GM12878 (cell line): ENCODE measurements around the gene SEC14L1. TPM values are rescaled to one million over a fixed set of nuclear protein-coding genes. Genes with fewer than 3 reads are reported as not detected.

ENCODE experiments used
- ATAC-seq: fragments of 200-7000 bp; cut with Tn5 transposase; 3 replicates; pipeline ENCODE4 v1.9.1; 2020; ENCODE audit warnings: mild to moderate bottlenecking, moderate library complexity
- BruUV-seq: library from RNA; stranded (reverse); fragments of 400-500 nt; replicated peaks from 2 replicates; lab custom pipeline; 2021; lab: Mats Ljungman, UMichigan
- CTCF ChIA-PET: fragments of 300-600 bp; sonication (Branson Sonifier 250); formaldehyde crosslinking; extraction: SDS; loops from one replicate; lab custom pipeline; 2021; ENCODE audit warnings: inconsistent platforms; lab: Yijun Ruan, JAX
- POLR2A ChIA-PET: fragments of 350-600 bp; formaldehyde crosslinking; extraction: SDS; loops from one replicate; lab custom pipeline; 2021; ENCODE audit warnings: inconsistent platforms; lab: Charles Lee
- RAD21 ChIA-PET: fragments of 300-600 bp; sonication (Branson Sonifier 250); formaldehyde crosslinking; loops from one replicate; lab custom pipeline; 2023; ENCODE audit warnings: antibody characterized with exemption; ENCODE audit not compliant: unreplicated experiment; lab: Charles Lee
- SMC1A ChIA-PET: fragments of 300-600 bp; sonication (Branson Sonifier 250); formaldehyde crosslinking; loops from one replicate; lab custom pipeline; 2023; ENCODE audit not compliant: unreplicated experiment, uncharacterized antibody; lab: Charles Lee
- DNase-seq: peaks from one replicate; pipeline ENCODE4 v3.0.0-alpha.2; 2011; ENCODE audit warnings: low read depth, low spot score
- FAIRE-seq: peaks from 3 replicates; lab custom pipeline; 2011; peaks lifted over from hg19 to GRCh38; lab: Jason Lieb, UNC
- H2AFZ ChIP-seq: 2 replicates; pipeline ENCODE4 v1.6.0; 2011; ENCODE audit warnings: low read depth, low read length, control low read depth; ENCODE audit not compliant: control insufficient read depth
- H3K27ac ChIP-seq: 2 replicates; pipeline ENCODE4 v1.5.1; 2011; ENCODE audit warnings: control low read depth; ENCODE audit not compliant: control insufficient read depth, insufficient read depth
- H3K27me3 ChIP-seq, 2 experiments: replicated peaks in 1 of 2; 2 replicates each; pipeline versions ENCODE4 v1.6.0 to v1.6.1; 2011; ENCODE audit warnings: low read length in 1 of 2; ENCODE audit not compliant: control insufficient read depth in 2 of 2, insufficient read depth in 2 of 2
- H3K36me3 ChIP-seq, 2 experiments: 2 replicates each; pipeline ENCODE4 v1.5.1; 2011; ENCODE audit warnings: low read length in 1 of 2; ENCODE audit not compliant: control insufficient read depth in 2 of 2, insufficient read depth in 2 of 2
- H3K4me1 ChIP-seq: 2 replicates; pipeline ENCODE4 v1.6.1; 2011; ENCODE audit warnings: mild to moderate bottlenecking, low read length, moderate library complexity, mixed read lengths; ENCODE audit not compliant: control insufficient read depth, insufficient read depth
- H3K4me2 ChIP-seq: 2 replicates; pipeline ENCODE4 v1.6.0; 2011; ENCODE audit warnings: control low read depth; ENCODE audit not compliant: control insufficient read depth, insufficient read depth
- H3K4me3 ChIP-seq: fragments of 200-600 bp; sonication (generic); 2 replicates; pipeline ENCODE4 v1.5.1; 2016
- H3K79me2 ChIP-seq: 2 replicates; pipeline ENCODE4 v1.6.0; 2011; ENCODE audit warnings: low read length; ENCODE audit not compliant: control insufficient read depth, insufficient read depth
- H3K9ac ChIP-seq: 2 replicates; pipeline ENCODE4 v1.8.0; 2011; ENCODE audit warnings: low read length, control low read depth, mixed read lengths; ENCODE audit not compliant: control insufficient read depth, insufficient read depth
- H3K9me3 ChIP-seq: replicated peaks from 3 replicates; pipeline ENCODE4 v1.5.1; 2011; ENCODE audit warnings: mild to moderate bottlenecking, low read length; ENCODE audit not compliant: control insufficient read depth, insufficient read depth
- H4K20me1 ChIP-seq: 2 replicates; pipeline ENCODE4 v1.6.0; 2011; ENCODE audit not compliant: control insufficient read depth, insufficient read depth
- IKZF1 ChIP-seq: fragments of 450-650 bp; conservative IDR thresholded peaks from 2 replicates; pipeline ENCODE4 v1.6.1; 2017; ENCODE audit warnings: antibody characterized with exemption, mild to moderate bottlenecking
- SMARCA5 ChIP-seq: fragments of 450-650 bp; IDR thresholded peaks from 2 replicates; pipeline ENCODE4 v1.6.1; 2017; ENCODE audit warnings: mild to moderate bottlenecking
- SRF ChIP-seq, 2 experiments: IDR thresholded peaks; 2 replicates each; pipeline ENCODE4 v1.6.1; 2011; ENCODE audit warnings: low read depth in 2 of 2, low read length in 2 of 2, mild to moderate bottlenecking in 1 of 2, moderate library complexity in 1 of 2
- ZNF207 ChIP-seq: fragments of 450-650 bp; IDR thresholded peaks from 2 replicates; pipeline ENCODE4 v1.6.1; 2014; ENCODE audit warnings: antibody characterized with exemption, mild to moderate bottlenecking, borderline replicate concordance
- WGBS: methylation state at CpG from one replicate; pipeline ENCODE4 v1.1.6; 2016; ENCODE audit warnings: low lambda C conversion rate; ENCODE audit not compliant: insufficient replicate concordance, insufficient coverage; ENCODE audit errors: missing lambda C conversion rate; 5-methylcytosine and 5-hydroxymethylcytosine counted together
- in situ Hi-C: fragments of 300-500 bp; cut with MboI; formaldehyde crosslinking; loops from 9 replicates; pipeline ENCODE4 v1.14.3; 2018; ENCODE audit warnings: mixed read lengths
- intact Hi-C: fragments of 100-400 bp; cut with micrococcal nuclease; formaldehyde crosslinking; loops from one replicate; pipeline ENCODE4 v1.14.2; 2022; ENCODE audit not compliant: unreplicated experiment
- polyA plus RNA-seq, 11 experiments: library from polyadenylated mRNA; depleted of rRNA in 4 of 11; unstranded in 6 of 11; stranded (reverse) in 5 of 11; fragments of >200 nt; fragmentation: Nextera tagmentation in 4 of 11; fragmentation: Illumina TruSeq in 1 of 11; extraction: Ambion mirVana in 4 of 11; extraction: Trizol in 1 of 11; gene quantifications; 1 replicate in 1 of 11; 2 replicates in 10 of 11; pipeline versions ENCODE4 v1.2.1 to v1.2.3, GENCODE V29; 2011 to 2016; ENCODE audit warnings: inconsistent platforms in 2 of 11, missing spikeins in 2 of 11, low read depth in 1 of 11
- total RNA-seq, 4 experiments: library from RNA; depleted of rRNA in 3 of 4; stranded (reverse); fragments of >200 nt in 3 of 4; fragmentation: Illumina TruSeq in 1 of 4; extraction: Trizol in 1 of 4; gene quantifications; 2 replicates each; pipeline versions ENCODE4 v1.2.1 to v1.2.3, GENCODE V29; 2013 to 2021
- TF ChIP-seq, protein P1 (sequence below): fragments of 450-650 bp; IDR thresholded peaks from 2 replicates; pipeline ENCODE4 v1.6.1; 2017; ENCODE audit warnings: low read depth, mild to moderate bottlenecking, moderate library complexity

Gene SEC14L1
- total and polyA plus RNA-seq, 10 of the 15 experiments (the other 5 are each of a cell fraction or from before 2014, with no cell fraction given), result 6.3 to 66.1 (median 33.5) TPM

DNA sequence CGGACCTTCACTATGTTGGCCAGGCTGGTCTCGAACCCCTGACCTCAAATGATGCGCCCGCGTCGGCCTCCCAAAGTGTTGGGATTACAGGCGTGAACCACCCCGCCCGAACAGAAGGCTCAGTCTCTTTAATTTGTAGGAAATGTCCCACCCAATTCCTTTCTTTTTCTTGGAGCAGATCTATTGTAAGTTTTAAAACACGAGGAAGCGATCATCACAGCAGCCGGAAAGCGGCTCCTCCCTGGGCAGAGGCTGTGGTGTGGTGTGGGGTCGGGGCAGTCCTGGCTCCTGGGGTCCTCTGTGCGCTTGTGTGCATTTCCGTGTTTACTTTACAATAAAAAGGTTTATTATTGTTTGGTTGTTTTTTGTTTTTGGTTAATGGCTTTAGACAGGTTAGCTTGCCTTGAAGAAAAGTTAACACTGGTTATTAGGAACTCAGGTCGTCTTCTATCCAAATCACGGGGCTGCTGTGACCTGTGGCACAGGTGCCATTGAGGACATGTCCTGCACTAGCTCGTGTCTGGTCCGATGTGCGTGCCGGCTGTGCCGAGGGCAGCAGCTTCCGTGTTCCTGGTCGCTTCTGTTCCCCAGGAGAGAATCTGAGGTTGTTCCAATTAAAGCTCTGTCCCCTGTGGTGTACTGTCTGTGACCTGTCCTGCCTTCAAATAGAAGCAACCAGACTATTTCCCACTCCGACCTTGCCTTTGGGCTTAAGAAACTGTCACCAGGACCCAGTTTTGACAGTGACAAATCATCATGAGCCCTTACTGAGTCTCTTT lies 83.1 kb downstream of the SEC14L1 start:
- TF ChIP-seq SRF (IDR thresholded peaks at IDR 0.05; ENCODE audit: low read depth in 2 of 2, low read length in 2 of 2) (no peak), SMARCA5 (no peak), IKZF1 (no peak), ZNF207 (no peak)
- TF ChIP-seq, protein P1, sequence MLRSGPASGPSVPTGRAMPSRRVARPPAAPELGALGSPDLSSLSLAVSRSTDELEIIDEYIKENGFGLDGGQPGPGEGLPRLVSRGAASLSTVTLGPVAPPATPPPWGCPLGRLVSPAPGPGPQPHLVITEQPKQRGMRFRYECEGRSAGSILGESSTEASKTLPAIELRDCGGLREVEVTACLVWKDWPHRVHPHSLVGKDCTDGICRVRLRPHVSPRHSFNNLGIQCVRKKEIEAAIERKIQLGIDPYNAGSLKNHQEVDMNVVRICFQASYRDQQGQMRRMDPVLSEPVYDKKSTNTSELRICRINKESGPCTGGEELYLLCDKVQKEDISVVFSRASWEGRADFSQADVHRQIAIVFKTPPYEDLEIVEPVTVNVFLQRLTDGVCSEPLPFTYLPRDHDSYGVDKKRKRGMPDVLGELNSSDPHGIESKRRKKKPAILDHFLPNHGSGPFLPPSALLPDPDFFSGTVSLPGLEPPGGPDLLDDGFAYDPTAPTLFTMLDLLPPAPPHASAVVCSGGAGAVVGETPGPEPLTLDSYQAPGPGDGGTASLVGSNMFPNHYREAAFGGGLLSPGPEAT, result no peak
- no peak for ATAC-seq
- no peaks in the 10 kb centered on the region for H3K4me1 ChIP-seq
- no peaks in the 10 kb centered on the region for H3K79me2 ChIP-seq
- H2AFZ ChIP-seq, result no peak overlapping the region
- peaks cover 11% of the 10 kb centered on the region for H3K9me3 ChIP-seq
- no peak overlapping the region for H3K27ac ChIP-seq
- ChIA-PET POLR2A (interaction anchor here (0.8 kb wide), 1 partner anchor 133 kb away, joined by 3 read pairs; no protein-coding TSS in a partner anchor), SMC1A (no interaction called here), CTCF (interaction anchor here (1.1 kb wide), 1 partner anchor 11 kb away, joined by 3 read pairs; no protein-coding TSS in a partner anchor), RAD21 (interaction anchor here (0.6 kb wide), 1 partner anchor 82 kb away, joined by 3 read pairs; no protein-coding TSS in a partner anchor)
- intact Hi-C loops, result no loop called here
- WGBS, result 95% methylated on average over 26 of the region's 26 CpGs
- no peaks in the 10 kb centered on the region for H4K20me1 ChIP-seq
- in situ Hi-C loops, result no loop called here
- no peak overlapping the region for H3K4me3 ChIP-seq
- no peak for DNase-seq
- H3K9ac ChIP-seq, result no peak overlapping the region
- H3K36me3 ChIP-seq, result peaks cover 0 to 2% of the 10 kb centered on the region in 2 experiments; a peak in 1 of 4 replicates
- no peaks in the 10 kb centered on the region for H3K27me3 ChIP-seq
- no peak overlapping the region for H3K4me2 ChIP-seq
- no TSS peak for BruUV-seq
- no peak for FAIRE-seq
